Measurements from ENCODE around the gene ANAPC15. TPM values are rescaled to one million over a fixed set of nuclear protein-coding genes. Genes with fewer than 3 reads are reported as not detected.

The ANAPC15 gene
- total and polyA plus RNA-seq, 9 of the 15 experiments (the other 6 are each of a cell fraction or from before 2014, with no cell fraction given) = 53.0 to 254 (median 75.7) TPM

DNA sequence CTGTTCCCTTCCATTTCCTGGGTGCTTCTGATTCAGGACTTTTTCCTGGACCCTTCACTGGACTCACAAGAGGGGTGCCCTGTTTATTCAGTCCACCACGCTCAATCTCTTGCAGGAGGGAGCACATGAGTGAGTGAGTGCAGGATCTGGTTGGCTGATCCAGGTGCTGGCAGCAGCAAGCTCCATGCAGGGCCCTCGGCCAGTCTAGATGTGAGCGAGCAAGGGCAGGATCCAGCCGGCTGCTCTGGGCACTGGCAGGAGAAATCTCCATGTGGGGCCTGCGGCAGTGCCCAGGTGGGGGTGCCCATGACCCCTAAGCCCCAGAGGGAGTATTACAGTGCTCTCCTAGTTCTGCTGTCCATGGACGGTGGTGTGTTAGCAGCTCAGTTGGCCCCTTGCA lies 11.6 kb upstream of the ANAPC15 start:
- H3K36me3 ChIP-seq (ENCODE audit: control insufficient read depth, insufficient read depth, low read length) = no peaks in the 10 kb centered on the region
- H3K9ac ChIP-seq (ENCODE audit: insufficient read depth in 1 of 2, low read depth in 2 of 2, low read length in 2 of 2) = peak overlapping the region in 1 of 2 experiments; percentile 2; a peak in 1 of 4 replicates
- BruUV-seq (replicated peaks) = no TSS peak
- POLR2A ChIA-PET = interaction anchor here (1.0 kb wide), 1 partner anchor 11 kb away, joined by 4 read pairs; the partner anchor contains the start of gene ANAPC15
- ATAC-seq (no peak), DNase-seq (ENCODE audit: extremely low read depth in 1 of 4, low spot score in 3 of 4) (no peak), FAIRE-seq (no peak)
- no peaks in the 10 kb centered on the region for H4K20me1 ChIP-seq (replicated peaks; ENCODE audit: control insufficient read depth, insufficient read depth, low read length)
- intact Hi-C loops (cut with micrococcal nuclease) = no loop called here
- no peaks in the 10 kb centered on the region for H3K9me1 ChIP-seq (ENCODE audit: control insufficient read depth, insufficient read depth, low read length)
- TF ChIP-seq NFYB (IDR thresholded peaks at IDR 0.05; ENCODE audit: extremely low read depth, insufficient read length) (no peak), ARID1B (IDR thresholded peaks at IDR 0.05) (no peak), ZNF347 (CRISPR knock-in tag; IDR thresholded peaks at IDR 0.05; ENCODE audit: low read depth) (no peak), MAFF (IDR thresholded peaks at IDR 0.05; ENCODE audit: low read length) (no peak), SRSF1 (IDR thresholded peaks at IDR 0.05; ENCODE audit: low read depth, low read length) (no peak), TRIM25 (IDR thresholded peaks at IDR 0.05; ENCODE audit: borderline replicate concordance) (no peak)
- in situ Hi-C loops (cut with MboI) = no loop called here
- H3K4me1 ChIP-seq (replicated peaks in 1 of 2; ENCODE audit: control insufficient read depth in 2 of 2, insufficient read depth in 2 of 2, low read length in 2 of 2) = peaks cover 14 to 18% of the 10 kb centered on the region in 2 experiments
- no peaks in the 10 kb centered on the region for H3K79me2 ChIP-seq (ENCODE audit: control insufficient read depth, insufficient read depth, low read length)
- H3K27me3 ChIP-seq (ENCODE audit: control insufficient read depth in 2 of 2, insufficient read depth in 2 of 2, low read length in 2 of 2) = no peaks in the 10 kb centered on the region
- no peak overlapping the region for H2AFZ ChIP-seq (ENCODE audit: low read depth, low read length)
- H3K9me3 ChIP-seq (replicated peaks; ENCODE audit: control insufficient read depth, insufficient read depth, low read depth, low read length) = no peaks in the 10 kb centered on the region; the same call in 1 of the 2 replicates
- H3K27ac ChIP-seq (ENCODE audit: extremely low read depth, low read depth, low read length) = no peak overlapping the region
- 65% methylated on average over 6 of the region's 6 CpGs for WGBS (ENCODE audit: insufficient coverage, low coverage, missing lambda C conversion rate)
- CTCF ChIA-PET (ENCODE audit: low intra/inter-chr PET ratio) = no interaction called here
- no peak overlapping the region for H3K4me3 ChIP-seq
- no peak overlapping the region for H3K4me2 ChIP-seq (ENCODE audit: insufficient read depth, low read length)
